Daoy (cell line): ENCODE data around the gene TRIM61. TPM values are rescaled to one million over a fixed set of nuclear protein-coding genes. Genes with fewer than 3 reads are reported as not detected.
A peak's percentile ranks its signal among the peaks of the same experiment; 100 is the strongest.
"Not testable (repeated sequence)": the region's sequence is repeated elsewhere in the genome, so short reads cannot be mapped to it uniquely, and the experiment has no call there.

Experiments used
- DNase-seq: peaks from one replicate; pipeline ENCODE4 v3.0.0-alpha.2; 2015; ENCODE audit warnings: low read depth
- total RNA-seq: library from RNA; depleted of rRNA; stranded (reverse); fragments of >200 nt; shearing (Covaris generic); gene quantifications from 2 replicates; pipeline ENCODE4 v1.2.3, GENCODE V29; 2014; rRNA removed

TRIM61 gene
- not detected in 2 replicates for total RNA-seq

DNA sequence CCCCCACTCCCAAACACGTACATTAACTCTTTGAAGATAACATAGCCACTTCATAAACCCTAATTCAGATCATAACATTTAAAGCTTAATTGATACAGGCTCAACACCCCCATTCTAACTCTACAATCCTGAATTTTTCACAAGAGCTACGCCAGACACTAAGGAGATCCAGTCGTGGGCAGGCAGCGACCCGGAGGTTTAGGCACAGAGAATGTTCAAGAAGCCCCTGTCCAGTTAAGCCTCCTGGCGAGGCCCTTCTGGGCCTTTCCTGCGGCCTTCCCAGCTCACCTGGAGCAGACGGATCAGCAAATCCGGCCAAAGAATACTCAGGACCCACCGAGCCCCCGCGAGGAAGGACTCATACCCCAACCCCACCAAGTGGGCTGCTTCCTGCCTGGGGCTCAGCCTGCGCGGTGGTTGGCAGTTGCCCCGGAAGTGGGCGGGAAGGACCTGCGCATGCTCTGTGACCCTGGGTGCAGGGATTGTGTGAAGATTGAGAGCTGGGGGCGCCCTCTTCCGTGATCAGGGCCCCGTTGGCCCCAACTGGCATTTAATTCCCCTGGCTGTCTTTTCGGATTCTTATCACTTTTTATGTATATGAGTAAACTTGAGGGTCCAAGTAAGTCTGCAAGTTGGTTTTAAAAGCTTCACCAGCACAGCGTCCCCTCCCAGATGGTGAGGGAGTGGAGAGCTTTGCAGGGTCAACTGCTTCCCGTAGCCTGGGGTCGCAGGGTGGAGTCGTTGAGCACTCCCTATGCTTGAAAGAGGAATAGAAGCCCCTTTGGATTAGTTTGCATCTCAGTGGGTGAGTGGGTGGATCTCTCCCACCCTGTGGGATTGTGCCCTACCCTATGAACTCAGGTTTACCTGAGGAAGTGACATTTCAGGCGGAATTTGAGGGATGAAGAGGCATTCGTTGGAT is at the start of gene TRIM61:
TRIM61 (minus strand) TSS at position 415 of the 922 bp plus-strand sequence. CDS start 7,655 bp downstream, outside the sequence.
- DNase-seq = no peak

DNA sequence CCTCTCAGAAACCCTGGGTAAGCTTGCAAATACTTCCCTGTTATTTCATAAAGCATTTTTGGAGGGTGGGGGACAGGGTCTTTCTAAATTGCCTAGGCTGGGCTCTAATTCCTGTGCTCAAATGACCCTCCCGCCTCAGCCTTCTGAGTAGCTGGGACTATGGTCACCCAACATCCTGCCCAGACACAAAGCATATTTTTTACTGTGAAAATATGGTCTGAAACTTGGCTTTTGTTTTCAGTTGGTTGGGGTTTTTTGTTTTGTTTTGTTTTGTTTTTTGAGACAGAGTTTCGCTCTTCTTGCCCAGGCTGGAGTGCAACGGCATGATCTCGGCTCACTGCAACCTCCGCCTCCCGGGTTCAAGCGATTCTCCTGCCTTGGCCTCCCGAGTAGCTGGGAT is 48.3 kb upstream of the TRIM61 start:
- DNase-seq = not testable (repeated sequence)

DNA sequence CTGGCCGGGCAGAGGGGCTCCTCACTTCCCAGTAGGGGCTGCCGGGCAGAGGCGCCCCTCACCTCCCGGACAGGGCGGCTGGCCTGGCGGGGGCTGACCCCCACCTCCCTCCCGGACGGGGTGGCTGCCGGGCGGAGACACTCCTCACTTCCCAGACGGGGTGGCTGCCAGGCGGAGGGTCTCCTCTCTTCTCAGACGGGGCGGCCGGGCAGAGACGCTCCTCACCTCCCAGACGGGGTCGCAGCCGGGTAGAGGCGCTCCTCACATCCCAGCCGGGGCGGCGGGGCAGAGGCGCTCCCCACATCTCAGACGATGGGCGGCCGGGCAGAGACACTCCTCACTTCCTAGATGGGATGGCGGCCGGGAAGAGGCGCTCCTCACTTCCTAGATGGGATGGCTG is 42.5 kb upstream of the TRIM61 start:
- not testable (repeated sequence) for DNase-seq

DNA sequence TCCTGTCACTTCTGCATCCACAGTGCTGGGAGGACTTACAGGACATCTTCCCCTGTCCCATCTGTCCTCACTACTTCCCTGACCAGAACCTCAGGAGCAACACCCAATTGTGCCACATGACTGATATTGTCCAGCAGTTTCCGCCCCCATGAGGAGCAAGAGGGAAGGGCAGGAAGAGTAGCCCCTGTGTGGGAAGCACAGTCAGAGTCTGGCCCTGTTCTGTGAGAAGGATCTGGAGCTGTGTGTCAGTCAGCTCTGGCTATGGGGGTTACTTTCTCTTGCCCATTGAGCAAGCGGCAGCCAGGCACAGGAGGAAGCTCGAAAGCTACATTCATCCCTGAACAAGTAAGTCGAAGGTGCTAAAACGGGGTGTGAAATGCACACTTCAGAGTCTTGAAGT is 39.5 kb upstream of the TRIM61 start:
- peak; percentile 12 for DNase-seq

DNA sequence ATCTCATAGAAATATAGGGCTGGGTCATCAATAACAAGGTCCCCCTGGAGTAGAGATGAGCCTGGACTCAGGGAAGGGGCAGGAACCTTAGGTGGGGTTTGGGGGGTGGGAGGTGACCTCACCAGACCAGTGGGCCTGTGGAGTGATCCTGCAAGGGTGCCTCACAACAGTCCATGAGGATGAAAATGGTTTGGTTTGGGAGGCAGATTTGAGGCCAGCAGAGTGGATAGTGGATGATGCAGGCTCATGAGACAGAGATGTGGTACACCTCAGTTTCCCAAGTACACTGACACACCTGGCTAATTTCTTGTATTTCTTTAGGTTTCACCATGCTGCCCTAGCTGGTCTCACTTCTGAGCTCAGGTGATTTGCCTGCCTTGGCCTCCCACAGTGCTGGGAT is 36.2 kb upstream of the TRIM61 start:
- no peak for DNase-seq

- DNase-seq = no peak
These were observed 33.9 kb upstream of the TRIM61 start for GRCh38 chr4:165011403-165011802.

DNA sequence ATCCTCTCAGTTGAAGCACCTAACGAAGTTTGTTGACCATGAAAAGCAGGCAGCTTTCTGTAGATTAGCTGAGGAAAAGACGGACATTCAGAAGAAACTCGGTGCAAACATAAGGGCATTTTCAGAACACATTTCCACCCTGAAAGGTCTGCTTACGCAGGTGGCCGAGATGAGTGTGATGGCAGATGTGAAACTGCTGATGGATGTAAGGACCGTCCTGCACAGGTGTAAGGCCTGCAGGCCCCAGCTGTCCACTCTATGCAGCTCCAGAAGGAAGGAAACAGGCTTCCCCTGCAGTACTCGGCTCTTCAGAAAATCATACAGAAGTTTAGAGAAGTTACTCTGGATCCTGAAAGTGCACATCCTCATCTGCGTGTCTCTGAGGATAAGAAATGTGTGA is 33.5 kb upstream of the TRIM61 start:
- no peak for DNase-seq

GRCh38 chr4:165010487-165010886 is 33.0 kb upstream of the TRIM61 start:
- no peak for DNase-seq

GRCh38 chr4:165009493-165010227 is 32.2 kb upstream of the TRIM61 start:
- no peak for DNase-seq

DNA sequence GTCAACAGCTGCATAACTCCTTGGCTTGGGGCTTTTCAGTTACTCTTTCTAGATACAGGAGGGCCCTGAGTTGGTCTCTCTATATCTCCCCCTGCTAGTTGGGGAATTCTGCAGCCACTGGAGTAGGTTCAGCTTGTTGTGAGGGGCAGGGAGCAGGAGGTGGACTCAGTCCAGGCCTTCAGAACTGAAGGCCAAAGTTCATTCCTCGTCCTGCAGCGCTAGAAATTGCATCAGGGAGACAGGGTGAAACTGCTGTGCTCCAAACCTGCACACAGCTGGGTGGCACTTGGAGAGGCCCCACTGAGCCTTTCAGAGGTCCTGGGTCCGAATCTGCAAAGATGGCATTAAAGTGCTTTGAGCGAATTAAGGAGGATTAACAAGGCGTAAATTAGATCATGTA is 29.4 kb upstream of the TRIM61 start:
- no peak for DNase-seq

GRCh38 chr4:165006456-165006855 is 29.0 kb upstream of the TRIM61 start:
- DNase-seq = no peak

- no peak for DNase-seq
These were observed 28.0 kb upstream of the TRIM61 start for GRCh38 chr4:165005352-165005925.

DNA sequence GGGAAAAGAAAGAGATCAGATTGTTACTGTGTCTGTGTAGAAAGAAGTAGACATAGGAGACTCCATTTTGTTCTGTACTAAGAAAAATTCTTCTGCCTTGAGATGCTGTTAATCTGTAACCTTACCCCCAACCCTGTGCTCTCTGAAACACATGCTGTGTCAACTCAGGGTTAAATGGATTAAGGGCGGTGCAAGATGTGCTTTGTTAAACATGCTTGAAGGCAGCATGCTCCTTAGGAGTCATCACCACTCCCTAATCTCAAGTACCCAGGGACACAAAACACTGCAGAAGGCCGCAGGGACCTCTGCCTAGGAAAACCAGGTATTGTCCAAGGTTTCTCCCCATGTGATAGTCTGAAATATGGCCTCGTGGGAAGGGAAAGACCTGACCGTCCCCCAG is 24.5 kb upstream of the TRIM61 start:
- not testable (repeated sequence) for DNase-seq

DNA sequence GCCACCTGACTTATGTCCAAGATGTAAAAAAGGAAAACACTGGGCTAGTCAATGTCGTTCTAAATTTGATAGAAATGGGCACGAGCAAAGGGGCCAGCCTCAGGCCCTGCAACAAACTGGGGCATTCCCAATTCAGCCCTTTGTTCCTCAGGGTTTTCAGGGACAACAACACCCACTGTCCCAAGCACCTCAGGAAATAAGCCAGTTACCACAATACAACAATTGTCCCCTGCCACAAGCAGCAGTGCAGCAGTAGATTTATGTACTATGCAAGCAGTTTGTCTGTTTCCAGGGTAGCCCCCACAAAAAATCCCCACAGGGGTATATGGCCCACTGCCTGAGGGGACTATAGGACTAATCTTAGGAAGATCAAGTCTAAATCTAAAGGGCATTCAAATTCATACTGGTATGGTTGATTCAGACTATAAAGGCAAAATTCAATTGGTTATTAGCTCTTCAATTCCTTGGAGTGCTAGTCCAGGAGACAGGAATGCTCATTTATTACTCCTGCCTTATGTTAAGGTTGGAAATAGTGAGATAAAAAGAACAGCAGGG is 21.1 kb upstream of the TRIM61 start:
- DNase-seq = not testable (repeated sequence)

DNA sequence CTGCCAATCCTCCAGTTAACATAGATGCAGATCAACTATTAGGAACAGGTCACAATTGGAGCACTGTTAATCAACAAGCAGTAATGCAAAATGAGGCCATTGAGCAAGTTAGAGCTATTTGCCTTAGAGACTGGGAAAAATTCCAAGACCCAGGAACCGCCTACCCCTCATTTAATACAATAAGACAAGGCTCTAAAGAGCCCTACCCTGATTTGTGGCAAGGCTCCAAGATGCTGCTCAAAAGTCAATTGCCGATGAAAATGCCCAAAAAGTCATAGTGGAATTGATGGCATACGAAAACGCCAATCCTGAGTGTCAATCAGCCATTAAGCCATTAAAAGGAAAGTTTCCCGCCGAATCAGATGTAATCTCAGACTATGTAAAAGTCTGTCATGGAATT is 20.5 kb upstream of the TRIM61 start:
- DNase-seq = no peak

GRCh38 chr4:164997324-164997723 is 19.9 kb upstream of the TRIM61 start:
- DNase-seq = peak; percentile 7

GRCh38 chr4:164996123-164996522 is 18.7 kb upstream of the TRIM61 start:
- DNase-seq = not testable (repeated sequence)

- DNase-seq = not testable (repeated sequence)
These were observed 13.3 kb upstream of the TRIM61 start for GRCh38 chr4:164990786-164991185.

DNA sequence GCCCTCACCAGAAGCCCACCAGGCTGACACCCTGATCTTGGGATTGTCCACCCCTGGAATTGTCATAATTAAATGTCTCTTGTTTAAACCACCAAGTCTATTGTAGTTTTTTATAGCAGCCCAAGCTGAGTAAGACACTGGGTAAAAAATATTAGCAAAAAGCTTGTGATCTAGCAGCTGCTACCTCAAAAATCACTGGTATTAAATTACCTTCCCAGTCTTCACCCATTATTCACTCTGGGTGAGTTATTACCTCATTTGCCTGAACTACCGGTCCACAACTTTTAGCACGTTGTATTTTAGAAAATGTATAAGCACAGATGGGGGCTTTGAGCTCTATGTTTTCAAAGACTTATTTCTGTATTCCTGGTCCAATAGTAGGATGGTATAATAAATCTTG is 12.0 kb upstream of the TRIM61 start:
- no peak for DNase-seq

DNA sequence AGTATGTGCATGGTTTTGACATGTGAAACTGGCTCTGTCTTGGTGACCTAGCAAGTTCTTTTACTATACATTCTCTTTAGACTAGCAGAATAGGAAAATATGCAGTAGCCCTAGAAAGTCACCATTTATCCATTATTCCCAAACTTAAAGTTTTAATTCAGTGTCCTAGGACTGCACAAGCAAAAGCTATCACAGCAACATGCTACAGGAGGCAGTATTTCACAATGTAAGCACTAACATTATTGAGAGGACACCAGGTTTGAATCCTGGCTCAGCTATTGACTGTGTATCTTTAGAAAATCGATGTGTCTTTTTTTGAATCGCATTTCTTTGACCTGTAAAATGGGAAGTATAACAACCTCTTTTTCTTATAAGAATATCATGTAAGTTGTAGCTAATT is 5.5 kb downstream of the TRIM61 start:
- not testable (repeated sequence) for DNase-seq

GRCh38 chr4:164959896-164960295 is 17.6 kb downstream of the TRIM61 start:
- DNase-seq = peak; percentile 16

- not testable (repeated sequence) for DNase-seq
These were observed 18.0 kb downstream of the TRIM61 start for GRCh38 chr4:164959421-164959820.
